ENCODE measurements around the gene ENTREP1. TPM values are rescaled to one million over a fixed set of nuclear protein-coding genes. Genes with fewer than 3 reads are reported as not detected.

Gene ENTREP1
- total RNA-seq, 1 experiment from 2014 or later, result 21.3 TPM

DNA sequence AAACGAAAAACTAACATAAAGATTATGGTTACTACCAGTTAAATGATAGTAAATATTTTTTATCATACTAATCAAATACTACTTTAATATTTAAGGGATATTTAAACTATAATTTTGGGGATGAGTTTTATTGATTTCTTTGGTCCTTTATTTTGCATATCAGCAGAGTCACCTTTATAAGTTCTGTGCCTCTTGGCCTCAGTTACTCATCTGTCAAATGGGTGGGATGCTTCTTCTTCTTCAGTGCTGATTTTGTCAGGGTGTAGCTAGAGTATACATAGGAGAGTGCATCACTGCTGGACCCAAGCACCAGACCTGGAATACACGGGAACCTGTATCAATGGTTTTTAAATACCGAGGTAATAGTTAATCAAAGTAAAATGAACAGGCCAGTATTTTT, 5.6 kb downstream of the ENTREP1 start:
- H3K79me2 ChIP-seq (ENCODE audit: insufficient read depth, low read length), result peaks cover 5% of the 10 kb centered on the region; the same call in 1 of the 2 replicates
- no peak overlapping the region for H2BK5ac ChIP-seq (ENCODE audit: insufficient read length, low read length)
- no peak overlapping the region for H3K14ac ChIP-seq (ENCODE audit: insufficient read depth, low read length)
- H3K23me2 ChIP-seq (ENCODE audit: insufficient read length, low read depth, low read length, poor library complexity, severe bottlenecking), result peaks cover 5% of the 10 kb centered on the region
- no peak overlapping the region for H3K4ac ChIP-seq (ENCODE audit: low read depth, low read length)
- H3K36me3 Mint-ChIP-seq (ENCODE audit: insufficient read depth in 1 of 3, low read depth in 3 of 3), result peaks cover 0 to 2% (median 2%) of the 10 kb centered on the region in 3 experiments; a peak in 1 of 7 replicates
- no peak overlapping the region for H4K8ac ChIP-seq (replicated peaks; ENCODE audit: insufficient read length, low read depth, low read length)
- no peak overlapping the region for H3K4me3 Mint-ChIP-seq
- no peak overlapping the region for H3K18ac ChIP-seq (ENCODE audit: insufficient read length, low read depth, low read length)
- no peak overlapping the region for H2BK15ac ChIP-seq (ENCODE audit: low read depth, low read length)
- no peak for DNase-seq
- no peak overlapping the region for H2BK120ac ChIP-seq (ENCODE audit: low read depth, low read length, poor library complexity, severe bottlenecking)
- H2BK20ac ChIP-seq (ENCODE audit: low read depth, low read length, poor library complexity, severe bottlenecking), result no peak overlapping the region
- no peak overlapping the region for H3K4me2 ChIP-seq (ENCODE audit: insufficient read depth, insufficient read length, low read length)
- H3K4me1 ChIP-seq (ENCODE audit: insufficient read depth, low read length), result peaks cover 8% of the 10 kb centered on the region; the same call in 1 of the 2 replicates
- peaks cover 2% of the 10 kb centered on the region for H4K20me1 ChIP-seq (ENCODE audit: control insufficient read depth, insufficient read depth, insufficient read length)
- H3K9me3 Mint-ChIP-seq, result no peaks in the 10 kb centered on the region
- H2AFZ ChIP-seq (ENCODE audit: low read length), result no peak overlapping the region
- H4K5ac ChIP-seq (ENCODE audit: insufficient read length, low read depth, low read length), result no peak overlapping the region
- H3K27ac Mint-ChIP-seq, result no peak overlapping the region; a peak in 1 of 7 replicates
- no peak overlapping the region for H3K23ac ChIP-seq (ENCODE audit: insufficient read length, low read depth, low read length)
- no peaks in the 10 kb centered on the region for H3K9me3 ChIP-seq (ENCODE audit: control insufficient read depth, low read depth, low read length)
- peaks cover 37 to 44% of the 10 kb centered on the region in 2 experiments for H3K4me1 Mint-ChIP-seq
- H3T11ph ChIP-seq (ENCODE audit: low read length), result no peak overlapping the region
- H3K27me3 ChIP-seq (ENCODE audit: insufficient read depth, low read length), result no peaks in the 10 kb centered on the region; the same call in 1 of the 2 replicates
- H3K27ac ChIP-seq (ENCODE audit: insufficient read length, low read depth, low read length), result no peak overlapping the region
- H3K9ac ChIP-seq (ENCODE audit: extremely low read depth, insufficient read length, low read length), result no peak overlapping the region
- no peak for TF ChIP-seq CTCF (conservative IDR thresholded peaks at IDR 0.05)
- WGBS (ENCODE audit: extremely low coverage, insufficient read length, low lambda C conversion rate), result no CpG with 5 or more reads among the region's 3 CpGs
- H3K79me1 ChIP-seq (ENCODE audit: insufficient read depth, low read depth, low read length, poor library complexity, severe bottlenecking), result no peaks in the 10 kb centered on the region
- no peak overlapping the region for H2AK5ac ChIP-seq (ENCODE audit: insufficient read length, low read length)
- peaks cover 8% of the 10 kb centered on the region for H3K27me3 Mint-ChIP-seq (ENCODE audit: low read depth)
- no peak overlapping the region for H3K56ac ChIP-seq (ENCODE audit: insufficient read length, low read depth, low read length)
- H4K91ac ChIP-seq (ENCODE audit: insufficient read length, low read depth, low read length), result no peak overlapping the region
- H2BK12ac ChIP-seq (ENCODE audit: insufficient read length, low read depth, low read length), result no peak overlapping the region
